Amniotic epithelial cell (primary cell): ENCODE measurements around the gene ADGRV1.
"Not testable (repeated sequence)": the region's sequence is repeated elsewhere in the genome, so short reads cannot be mapped to it uniquely, and the experiment has no call there.

ENCODE experiments used
- DNase-seq: peaks from one replicate; pipeline ENCODE4 v3.0.0-alpha.2; 2010; ENCODE audit warnings: low read depth

The ADGRV1 gene

GRCh38 chr5:90655423-90655822 lies 96.8 kb downstream of the ADGRV1 start:
- DNase-seq = no peak

- no peak for DNase-seq
Measured at GRCh38 chr5:90657030-90657429, 98.4 kb downstream of the ADGRV1 start.

DNA sequence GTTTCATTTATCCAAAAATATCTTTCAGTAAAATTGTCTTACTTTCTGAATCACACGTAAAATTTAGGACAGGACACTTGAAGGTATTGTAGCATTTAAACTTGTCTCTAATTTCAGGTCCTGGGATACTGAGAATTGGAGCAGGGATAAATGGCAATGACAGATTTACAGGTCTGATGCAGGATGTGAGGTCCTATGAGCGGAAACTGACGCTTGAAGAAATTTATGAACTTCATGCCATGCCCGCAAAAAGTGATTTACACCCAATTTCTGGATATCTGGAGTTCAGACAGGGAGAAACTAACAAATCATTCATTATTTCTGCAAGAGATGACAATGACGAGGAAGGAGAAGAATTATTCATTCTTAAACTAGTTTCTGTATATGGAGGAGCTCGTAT lies 99.2 kb downstream of the ADGRV1 start:
- DNase-seq = no peak

- no peak for DNase-seq
Measured at GRCh38 chr5:90658620-90659019, 100.0 kb downstream of the ADGRV1 start.

- DNase-seq = not testable (repeated sequence)
Measured at GRCh38 chr5:90668079-90668565, 109.5 kb downstream of the ADGRV1 start.

GRCh38 chr5:90675222-90675621 lies 116.6 kb downstream of the ADGRV1 start:
- no peak for DNase-seq

DNA sequence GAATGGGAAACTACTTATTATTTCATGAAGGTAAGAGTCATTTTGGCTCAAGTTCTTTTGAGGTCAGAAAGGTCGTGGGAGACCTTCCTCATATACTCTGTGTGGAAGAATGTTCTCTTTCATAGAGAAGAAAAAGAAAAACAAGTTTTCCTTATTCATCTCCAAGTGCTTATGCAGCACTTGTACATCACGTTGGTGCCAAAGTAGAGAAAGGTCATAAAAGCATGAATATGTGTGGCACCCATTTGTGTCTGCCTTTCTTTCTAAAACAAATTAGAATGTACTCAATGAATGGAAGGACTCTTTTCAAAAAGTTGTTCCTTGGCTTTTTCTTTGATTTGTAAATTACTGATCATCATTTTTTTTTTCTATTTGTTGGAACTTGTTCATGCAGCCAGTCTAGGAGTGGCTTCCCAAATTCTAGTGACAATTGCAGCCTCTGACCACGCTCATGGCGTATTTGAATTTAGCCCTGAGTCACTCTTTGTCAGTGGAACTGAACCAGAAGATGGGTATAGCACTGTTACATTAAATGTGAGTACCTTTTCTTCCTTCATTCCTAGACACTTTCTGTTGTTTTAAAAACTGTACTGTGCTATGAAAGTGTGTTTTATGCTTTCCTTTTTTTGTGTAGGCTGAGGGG lies 122.4 kb downstream of the ADGRV1 start:
- no peak for DNase-seq

GRCh38 chr5:90682278-90682677 lies 123.7 kb downstream of the ADGRV1 start:
- DNase-seq = no peak

DNA sequence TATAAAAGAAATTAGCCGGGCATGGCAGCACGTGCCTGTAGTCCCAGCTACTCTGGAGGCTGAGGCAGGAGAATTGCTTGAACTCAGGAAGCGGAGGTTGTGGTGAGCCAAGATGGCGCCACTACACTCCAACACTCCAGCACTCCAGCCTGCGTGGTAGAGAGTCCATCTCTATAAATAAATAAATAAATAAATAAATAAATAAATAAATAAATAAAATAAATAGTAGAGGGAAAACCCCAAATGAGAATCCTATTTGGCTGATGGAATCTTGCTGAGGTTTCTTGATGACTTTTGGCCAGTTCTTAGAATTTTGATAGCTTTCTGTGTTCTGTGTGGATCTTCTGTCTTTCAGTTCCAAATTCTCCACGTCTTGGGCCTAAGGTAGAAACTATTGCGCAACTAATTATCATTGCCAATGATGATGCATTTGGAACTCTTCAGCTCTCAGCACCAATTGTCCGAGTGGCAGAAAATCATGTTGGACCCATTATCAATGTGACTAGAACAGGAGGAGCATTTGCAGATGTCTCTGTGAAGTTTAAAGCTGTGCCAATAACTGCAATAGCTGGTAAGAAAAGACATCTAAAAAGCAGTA lies 126.9 kb downstream of the ADGRV1 start:
- DNase-seq = no peak

DNA sequence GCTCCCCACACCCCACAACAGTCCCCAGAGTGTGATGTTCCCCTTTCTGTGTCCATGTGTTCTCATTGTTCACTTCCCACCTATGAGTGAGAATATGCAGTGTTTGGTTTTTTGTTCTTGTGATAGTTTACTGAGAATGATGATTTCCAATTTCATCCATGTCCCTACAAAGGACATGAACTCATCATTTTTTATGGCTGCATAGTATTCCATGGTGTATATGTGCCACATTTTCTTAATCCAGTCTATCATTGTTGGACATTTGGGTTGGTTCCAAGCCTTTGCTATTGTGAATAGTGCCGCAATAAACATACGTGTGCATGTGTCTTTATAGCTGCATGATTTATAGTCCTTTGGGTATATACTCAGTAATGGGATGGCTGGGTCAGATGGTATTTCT lies 127.8 kb downstream of the ADGRV1 start:
- not testable (repeated sequence) for DNase-seq

DNA sequence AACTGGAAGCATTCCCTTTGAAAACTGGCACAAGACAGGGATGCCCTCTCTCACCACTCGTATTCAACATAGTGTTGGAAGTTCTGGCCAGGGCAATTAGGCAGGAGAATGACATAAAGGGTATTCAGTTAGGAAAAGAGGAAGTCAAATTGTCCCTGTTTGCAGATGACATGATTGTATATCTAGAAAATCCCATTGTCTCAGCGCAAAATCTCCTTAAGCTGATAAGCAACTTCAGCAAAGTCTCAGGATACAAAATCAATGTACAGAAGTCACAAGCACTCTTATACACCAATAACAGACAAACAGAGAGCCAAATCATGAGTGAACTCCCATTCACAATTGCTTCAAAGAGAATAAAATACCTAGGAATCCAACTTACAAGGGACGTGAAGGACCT lies 128.9 kb downstream of the ADGRV1 start:
- not testable (repeated sequence) for DNase-seq

DNA sequence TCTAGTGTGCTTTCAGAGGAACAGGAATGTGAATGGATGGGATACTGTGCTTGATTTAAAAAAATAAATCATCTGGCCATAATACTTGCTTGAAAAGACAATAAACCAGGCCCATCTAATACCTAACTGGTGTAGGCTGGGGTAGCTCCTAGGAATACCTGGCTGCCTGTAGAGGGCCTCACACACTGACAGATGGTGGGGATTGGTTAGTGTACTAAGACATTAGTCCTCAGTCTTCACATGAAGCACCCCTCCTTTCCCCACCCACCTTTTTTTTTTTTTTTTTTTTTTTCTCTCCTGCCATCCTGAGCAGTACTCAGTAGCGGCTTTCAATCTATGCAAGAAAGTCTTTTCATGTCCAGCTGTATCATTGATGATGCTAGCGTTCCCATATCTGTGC lies 130.5 kb downstream of the ADGRV1 start:
- no peak for DNase-seq

GRCh38 chr5:90690307-90690706 lies 131.7 kb downstream of the ADGRV1 start:
- no peak for DNase-seq

DNA sequence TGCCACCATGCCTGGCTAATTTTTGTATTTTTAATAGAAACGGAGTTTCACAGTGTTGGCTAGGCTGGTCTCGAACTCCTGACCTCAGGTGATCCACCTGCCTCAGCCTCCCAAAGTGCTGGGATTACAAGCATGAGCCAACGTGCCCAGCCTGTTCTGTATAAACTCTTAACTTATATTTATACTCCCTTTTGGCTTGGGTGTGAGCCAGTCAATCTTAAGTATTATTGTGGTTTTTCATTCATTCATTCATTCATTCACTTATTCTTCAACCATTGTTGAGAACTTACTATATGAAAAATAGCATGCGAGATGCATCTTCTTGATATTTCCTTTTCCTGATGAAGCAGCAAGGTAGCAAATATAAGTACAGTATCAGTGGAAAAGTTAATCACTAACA lies 132.9 kb downstream of the ADGRV1 start:
- no peak for DNase-seq

GRCh38 chr5:90696153-90696552 lies 137.6 kb downstream of the ADGRV1 start:
- no peak for DNase-seq

- no peak for DNase-seq
Measured at GRCh38 chr5:90700299-90700698, 141.7 kb downstream of the ADGRV1 start.

GRCh38 chr5:90703932-90704331 lies 145.3 kb downstream of the ADGRV1 start:
- no peak for DNase-seq

DNA sequence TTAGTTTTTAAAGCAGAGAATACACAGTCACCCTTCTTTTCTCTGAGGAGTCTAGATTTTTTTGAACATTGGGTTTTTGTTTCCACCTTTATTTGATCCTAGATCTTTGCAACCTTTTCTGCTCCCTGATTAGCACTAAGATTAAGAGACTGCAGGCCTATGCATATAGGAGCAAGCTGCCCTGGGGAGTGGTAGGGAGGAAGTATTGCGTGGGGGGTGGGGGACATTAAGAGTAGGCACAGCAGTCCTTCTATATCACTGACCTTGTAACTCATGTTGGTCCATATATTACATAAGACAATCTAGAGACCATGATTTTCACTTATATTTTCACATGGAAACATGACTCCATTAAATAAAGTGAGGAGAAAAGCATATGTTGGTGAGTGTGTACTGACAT lies 149.1 kb downstream of the ADGRV1 start:
- no peak for DNase-seq

GRCh38 chr5:90709323-90710155 lies 150.9 kb downstream of the ADGRV1 start:
- peak; percentile 24 for DNase-seq

DNA sequence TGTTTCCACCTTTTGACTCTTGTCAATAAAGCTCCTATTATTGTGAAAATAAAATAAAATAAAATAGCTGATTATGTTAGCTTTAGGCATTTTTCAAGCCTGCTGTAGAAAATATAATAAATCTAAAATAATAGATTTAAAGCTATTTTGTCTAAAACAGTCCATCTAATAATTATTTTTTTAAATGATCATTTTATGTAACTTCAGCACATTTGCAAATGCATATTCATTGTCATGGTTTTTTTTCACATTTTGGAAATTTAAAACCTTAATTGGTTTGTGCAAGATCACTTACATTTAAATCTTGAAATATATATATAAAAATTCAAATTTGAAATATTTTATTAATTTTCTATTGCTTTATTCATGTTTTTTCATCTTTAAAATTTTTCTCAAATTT lies 159.8 kb downstream of the ADGRV1 start:
- no peak for DNase-seq

GRCh38 chr5:90739567-90739966 lies 181.0 kb downstream of the ADGRV1 start:
- DNase-seq = no peak

GRCh38 chr5:90740244-90740799 lies 181.7 kb downstream of the ADGRV1 start:
- no peak for DNase-seq
